Measurements from ENCODE around the gene ABCA2. TPM values are rescaled to one million over a fixed set of nuclear protein-coding genes. Genes with fewer than 3 reads are reported as not detected.

ABCA2 gene
- total RNA-seq, 1 experiment from 2014 or later, result 22.4 TPM

DNA sequence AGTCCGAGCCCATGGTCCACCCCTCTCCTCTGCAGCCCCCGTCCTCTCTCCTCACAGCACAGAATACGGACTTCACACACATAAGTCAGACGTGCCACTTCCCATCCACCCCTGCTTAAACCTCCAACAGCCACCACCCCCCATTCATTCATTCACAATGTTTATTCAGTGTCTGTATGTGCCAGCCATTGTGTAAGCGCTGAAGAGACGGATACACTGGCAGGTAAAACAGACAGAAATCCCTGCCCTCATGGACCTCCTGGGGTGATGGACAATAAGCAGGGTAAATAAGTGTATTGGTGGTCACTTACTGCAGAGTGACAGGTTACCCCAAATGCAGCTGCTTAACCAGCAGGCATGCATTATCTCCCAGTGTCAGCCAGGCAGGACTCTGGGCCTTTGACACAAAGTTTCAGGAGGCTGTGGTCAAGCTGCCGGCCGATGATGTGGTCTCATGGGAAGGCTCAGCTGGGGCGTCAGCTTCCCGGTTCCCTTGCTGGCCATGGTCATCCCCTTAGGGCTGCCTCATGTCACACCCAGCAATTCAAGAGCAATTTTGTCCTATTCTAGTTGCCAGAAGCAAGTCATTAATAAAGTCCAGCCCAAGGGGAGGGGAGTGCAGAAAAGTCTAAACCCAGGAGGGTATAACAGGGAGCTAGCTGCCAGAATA, 37.7 kb downstream of the ABCA2 start:
- no peaks in the 10 kb centered on the region for H4K20me1 ChIP-seq (ENCODE audit: control insufficient read depth, insufficient read depth, insufficient read length)
- Mint-ChIP-seq H3K27ac (no peak overlapping the region), H3K4me3 (peak overlapping the region in 1 of 2 experiments; percentile 2; a peak in 1 of 5 replicates), H3K4me1 (peaks cover 2% of the 10 kb centered on the region in 2 experiments; a peak in 2 of 4 replicates), H3K36me3 (ENCODE audit: insufficient read depth in 1 of 3, low read depth in 3 of 3) (peaks cover 2 to 8% (median 2%) of the 10 kb centered on the region in 3 experiments; a peak in 5 of 7 replicates), H3K27me3 (ENCODE audit: low read depth) (peaks cover 26% of the 10 kb centered on the region), H3K9me3 (peaks cover 9 to 10% of the 10 kb centered on the region in 2 experiments; a peak in 3 of 5 replicates)
- H2BK5ac ChIP-seq (ENCODE audit: insufficient read length, low read length), result no peak overlapping the region
- no peak overlapping the region for H3K9ac ChIP-seq (ENCODE audit: extremely low read depth, insufficient read length, low read length)
- no peaks in the 10 kb centered on the region for H3K27me3 ChIP-seq (ENCODE audit: insufficient read depth, low read length)
- H3K4ac ChIP-seq (ENCODE audit: low read depth, low read length), result no peak overlapping the region
- H2BK20ac ChIP-seq (ENCODE audit: low read depth, low read length, poor library complexity, severe bottlenecking), result no peak overlapping the region
- no peak overlapping the region for H3K27ac ChIP-seq (ENCODE audit: insufficient read length, low read depth, low read length)
- H3K56ac ChIP-seq (ENCODE audit: insufficient read length, low read depth, low read length), result no peak overlapping the region
- H2BK120ac ChIP-seq (ENCODE audit: low read depth, low read length, poor library complexity, severe bottlenecking), result no peak overlapping the region
- H4K8ac ChIP-seq (replicated peaks; ENCODE audit: insufficient read length, low read depth, low read length), result no peak overlapping the region
- H2AFZ ChIP-seq (ENCODE audit: low read length), result no peak overlapping the region
- no peak overlapping the region for H2BK15ac ChIP-seq (ENCODE audit: low read depth, low read length)
- H2AK5ac ChIP-seq (ENCODE audit: insufficient read length, low read length), result no peak overlapping the region
- H3K79me2 ChIP-seq (ENCODE audit: insufficient read depth, low read length), result no peaks in the 10 kb centered on the region
- DNase-seq, result no peak
- TF ChIP-seq, protein P1, sequence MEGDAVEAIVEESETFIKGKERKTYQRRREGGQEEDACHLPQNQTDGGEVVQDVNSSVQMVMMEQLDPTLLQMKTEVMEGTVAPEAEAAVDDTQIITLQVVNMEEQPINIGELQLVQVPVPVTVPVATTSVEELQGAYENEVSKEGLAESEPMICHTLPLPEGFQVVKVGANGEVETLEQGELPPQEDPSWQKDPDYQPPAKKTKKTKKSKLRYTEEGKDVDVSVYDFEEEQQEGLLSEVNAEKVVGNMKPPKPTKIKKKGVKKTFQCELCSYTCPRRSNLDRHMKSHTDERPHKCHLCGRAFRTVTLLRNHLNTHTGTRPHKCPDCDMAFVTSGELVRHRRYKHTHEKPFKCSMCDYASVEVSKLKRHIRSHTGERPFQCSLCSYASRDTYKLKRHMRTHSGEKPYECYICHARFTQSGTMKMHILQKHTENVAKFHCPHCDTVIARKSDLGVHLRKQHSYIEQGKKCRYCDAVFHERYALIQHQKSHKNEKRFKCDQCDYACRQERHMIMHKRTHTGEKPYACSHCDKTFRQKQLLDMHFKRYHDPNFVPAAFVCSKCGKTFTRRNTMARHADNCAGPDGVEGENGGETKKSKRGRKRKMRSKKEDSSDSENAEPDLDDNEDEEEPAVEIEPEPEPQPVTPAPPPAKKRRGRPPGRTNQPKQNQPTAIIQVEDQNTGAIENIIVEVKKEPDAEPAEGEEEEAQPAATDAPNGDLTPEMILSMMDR (conservative IDR thresholded peaks at IDR 0.05), result no peak
- H3K14ac ChIP-seq (ENCODE audit: insufficient read depth, low read length), result no peak overlapping the region
- no CpG with 5 or more reads among the region's 10 CpGs for WGBS (ENCODE audit: extremely low coverage, insufficient read length, low lambda C conversion rate)
- no peak overlapping the region for H3K4me2 ChIP-seq (ENCODE audit: insufficient read depth, insufficient read length, low read length)
- H4K5ac ChIP-seq (ENCODE audit: insufficient read length, low read depth, low read length), result no peak overlapping the region
- no peak overlapping the region for H3K23ac ChIP-seq (ENCODE audit: insufficient read length, low read depth, low read length)
- H2BK12ac ChIP-seq (ENCODE audit: insufficient read length, low read depth, low read length), result no peak overlapping the region
- peaks cover 6% of the 10 kb centered on the region for H3K23me2 ChIP-seq (ENCODE audit: insufficient read length, low read depth, low read length, poor library complexity, severe bottlenecking)
- H4K91ac ChIP-seq (ENCODE audit: insufficient read length, low read depth, low read length), result no peak overlapping the region
- no peak overlapping the region for H3T11ph ChIP-seq (ENCODE audit: low read length)
- H3K79me1 ChIP-seq (ENCODE audit: insufficient read depth, low read depth, low read length, poor library complexity, severe bottlenecking), result no peaks in the 10 kb centered on the region
- no peak overlapping the region for H3K18ac ChIP-seq (ENCODE audit: insufficient read length, low read depth, low read length)
- H3K9me3 ChIP-seq (ENCODE audit: control insufficient read depth, low read depth, low read length), result no peaks in the 10 kb centered on the region
- no peaks in the 10 kb centered on the region for H3K4me1 ChIP-seq (ENCODE audit: insufficient read depth, low read length)

Data from H9 (cell line).